Epithelial cell of esophagus (primary cell): ENCODE measurements around the gene RAD51C.
A peak's percentile ranks its signal among the peaks of the same experiment; 100 is the strongest.
"Not testable (repeated sequence)": the region's sequence is repeated elsewhere in the genome, so short reads cannot be mapped to it uniquely, and the experiment has no call there.

ENCODE experiments used
- DNase-seq: peaks from one replicate; pipeline ENCODE4 v3.0.0; 2010; ENCODE audit warnings: low read depth
- H3K4me3 ChIP-seq: 2 replicates; pipeline ENCODE4 v1.5.1; 2011; ENCODE audit warnings: mild to moderate bottlenecking, low read length, control low read depth
- TF ChIP-seq, protein P1 (sequence below): IDR thresholded peaks from 2 replicates; pipeline ENCODE4 v1.5.1; 2011; ENCODE audit warnings: low read depth, mild to moderate bottlenecking, low read length, control low read depth, inconsistent platforms; ENCODE audit not compliant: insufficient read depth; ENCODE audit errors: missing control alignments

The RAD51C gene

DNA sequence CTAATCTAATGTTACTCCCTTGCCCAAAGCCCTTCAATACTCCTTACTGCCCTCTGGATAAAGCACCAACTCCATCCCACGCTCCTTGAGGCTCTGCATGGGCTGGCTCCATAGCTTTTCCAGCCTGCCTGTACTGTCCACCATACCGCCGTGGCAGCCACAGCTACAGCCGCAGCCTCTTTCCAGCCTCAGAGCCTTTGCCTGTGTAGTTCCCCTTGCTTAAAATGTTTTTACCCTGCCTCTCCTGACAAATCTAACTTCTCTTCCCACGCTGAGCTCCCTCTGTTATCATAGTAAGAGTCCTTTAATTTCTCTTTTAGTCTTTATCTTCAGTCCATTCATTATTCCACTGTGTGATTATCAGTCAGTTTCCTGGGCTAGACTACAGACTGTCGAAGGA is 22.5 kb upstream of the RAD51C start:
- no peak overlapping the region for H3K4me3 ChIP-seq
- DNase-seq = no peak
- TF ChIP-seq, protein P1, sequence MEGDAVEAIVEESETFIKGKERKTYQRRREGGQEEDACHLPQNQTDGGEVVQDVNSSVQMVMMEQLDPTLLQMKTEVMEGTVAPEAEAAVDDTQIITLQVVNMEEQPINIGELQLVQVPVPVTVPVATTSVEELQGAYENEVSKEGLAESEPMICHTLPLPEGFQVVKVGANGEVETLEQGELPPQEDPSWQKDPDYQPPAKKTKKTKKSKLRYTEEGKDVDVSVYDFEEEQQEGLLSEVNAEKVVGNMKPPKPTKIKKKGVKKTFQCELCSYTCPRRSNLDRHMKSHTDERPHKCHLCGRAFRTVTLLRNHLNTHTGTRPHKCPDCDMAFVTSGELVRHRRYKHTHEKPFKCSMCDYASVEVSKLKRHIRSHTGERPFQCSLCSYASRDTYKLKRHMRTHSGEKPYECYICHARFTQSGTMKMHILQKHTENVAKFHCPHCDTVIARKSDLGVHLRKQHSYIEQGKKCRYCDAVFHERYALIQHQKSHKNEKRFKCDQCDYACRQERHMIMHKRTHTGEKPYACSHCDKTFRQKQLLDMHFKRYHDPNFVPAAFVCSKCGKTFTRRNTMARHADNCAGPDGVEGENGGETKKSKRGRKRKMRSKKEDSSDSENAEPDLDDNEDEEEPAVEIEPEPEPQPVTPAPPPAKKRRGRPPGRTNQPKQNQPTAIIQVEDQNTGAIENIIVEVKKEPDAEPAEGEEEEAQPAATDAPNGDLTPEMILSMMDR = no peak

DNA sequence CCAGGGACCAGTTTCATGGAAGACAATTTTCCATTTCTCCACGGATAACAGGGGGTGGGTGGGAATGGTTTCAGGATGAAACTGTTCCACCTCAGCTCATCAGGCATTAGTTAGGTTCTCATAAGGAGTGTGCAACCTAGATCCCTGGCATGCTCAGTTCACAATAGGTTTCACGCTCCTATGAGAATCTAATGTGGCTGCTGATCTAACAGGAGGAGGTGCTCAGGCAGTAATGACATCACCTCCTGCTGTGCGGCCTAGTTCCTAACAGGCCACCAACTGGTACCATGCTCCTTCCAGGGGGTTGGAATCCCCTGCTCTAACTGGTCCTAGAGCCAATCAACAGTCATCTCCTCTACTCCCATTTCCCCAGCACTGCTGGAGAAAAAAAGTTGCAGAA is 20.4 kb upstream of the RAD51C start:
- TF ChIP-seq, protein P1 = no peak
- H3K4me3 ChIP-seq = no peak overlapping the region
- no peak for DNase-seq

DNA sequence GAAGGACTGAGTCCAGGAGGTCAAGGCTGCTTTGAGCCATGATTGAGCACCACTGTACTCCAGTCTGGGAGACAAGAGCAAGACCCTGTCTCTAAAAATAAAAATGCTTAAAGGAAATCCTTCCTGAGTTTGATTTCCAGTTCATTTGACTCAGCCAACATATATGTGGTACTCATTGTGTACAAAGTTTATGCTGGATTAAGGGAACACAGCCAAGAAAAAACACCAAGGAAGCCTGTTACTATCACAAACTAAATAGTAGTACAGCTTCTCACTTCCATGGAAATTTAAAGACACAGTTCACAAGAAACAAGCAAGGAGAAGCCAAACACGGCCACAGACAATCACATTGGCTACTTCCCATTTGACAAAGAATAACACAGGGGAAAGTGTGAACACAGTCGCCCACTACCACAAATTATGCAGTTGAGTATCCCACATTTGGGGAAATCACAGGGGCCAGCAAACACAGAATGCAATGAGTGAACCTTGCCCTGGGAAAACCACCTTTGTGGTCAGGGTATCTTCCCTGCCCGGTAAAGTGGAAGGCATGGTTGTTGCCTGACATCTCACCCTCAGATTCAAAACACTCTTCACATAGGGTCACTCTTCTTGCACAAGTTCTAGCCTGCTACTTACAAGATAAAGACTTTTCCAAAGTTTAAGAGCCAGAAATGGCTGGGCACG is 15.1 kb upstream of the RAD51C start:
- H3K4me3 ChIP-seq = no peak overlapping the region
- TF ChIP-seq, protein P1 = no peak
- DNase-seq = peak; percentile 29

DNA sequence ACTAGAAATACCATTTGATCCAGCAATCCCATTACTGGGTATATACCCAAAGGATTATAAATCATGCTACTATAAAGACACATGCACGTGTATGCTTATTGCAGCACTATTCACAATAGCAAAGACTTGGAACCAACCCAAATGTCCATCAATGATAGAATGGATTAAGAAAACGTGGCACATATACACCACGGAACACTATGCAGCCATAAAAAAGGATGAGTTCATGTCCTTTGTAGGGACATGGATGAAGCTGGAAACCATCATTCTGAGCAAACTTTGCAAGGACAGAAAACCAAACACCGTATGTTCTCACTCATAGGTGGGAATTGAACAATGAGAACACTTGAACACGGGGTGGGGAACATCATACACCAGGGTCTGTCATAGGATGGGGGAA is 14.1 kb upstream of the RAD51C start:
- not testable (repeated sequence) for H3K4me3 ChIP-seq

DNA sequence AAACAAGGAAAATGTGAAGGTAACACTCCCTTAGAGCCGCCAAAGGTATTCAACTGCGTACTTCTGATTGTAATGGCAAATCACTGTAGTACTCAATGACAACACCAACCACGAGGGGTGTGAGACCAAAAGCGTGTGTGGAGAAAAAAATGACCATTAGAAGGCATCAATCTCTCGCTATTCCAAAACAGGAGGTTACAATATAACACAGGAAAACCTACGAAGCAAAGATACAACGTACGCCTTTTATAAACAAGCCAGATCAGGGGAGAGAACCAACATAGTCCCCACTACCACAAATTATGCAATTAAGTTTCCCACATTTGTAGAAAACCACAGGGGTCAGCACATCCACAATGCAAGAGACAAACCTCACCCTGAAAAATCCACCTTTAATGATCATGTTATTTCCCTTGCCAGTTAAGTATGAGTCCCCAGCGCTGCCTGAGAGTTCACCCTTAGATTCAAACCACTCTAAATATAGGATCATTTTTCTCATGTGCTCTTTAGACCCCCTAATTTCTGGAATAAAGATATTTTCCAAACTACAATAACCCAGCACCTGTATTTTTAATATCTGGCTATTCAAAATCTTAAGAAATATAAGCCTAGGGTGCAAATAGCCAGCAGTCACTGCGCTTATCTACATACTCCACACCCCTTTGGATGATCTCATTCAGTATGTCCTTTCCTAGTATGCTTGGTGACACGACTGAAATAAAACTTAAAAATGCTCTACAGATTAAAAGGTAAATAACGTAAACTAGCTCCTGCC is 13.0 kb upstream of the RAD51C start:
- peak; percentile 82 for DNase-seq
- H3K4me3 ChIP-seq = no peak overlapping the region
- TF ChIP-seq, protein P1 = no peak

More for the DNA sequence above, 14.1 kb upstream of the RAD51C start:
- DNase-seq = not testable (repeated sequence)

DNA sequence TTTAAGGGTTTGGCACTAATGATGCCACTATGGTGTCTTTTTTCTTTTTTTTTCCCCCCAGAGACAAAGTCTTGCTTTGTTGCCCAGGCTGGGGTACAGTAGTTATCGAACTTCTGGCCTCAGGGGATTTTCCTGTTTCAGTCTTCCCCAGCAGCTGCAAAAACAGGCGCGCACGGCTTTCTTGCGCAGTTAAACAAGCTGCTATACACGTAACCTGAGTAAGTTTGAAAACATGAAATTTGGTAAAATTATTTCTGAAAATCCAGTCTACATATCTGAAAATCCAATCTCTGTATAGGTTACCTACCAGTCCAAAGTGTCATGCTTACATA is 12.4 kb upstream of the RAD51C start:
- H3K4me3 ChIP-seq = no peak overlapping the region
- TF ChIP-seq, protein P1 = no peak

DNA sequence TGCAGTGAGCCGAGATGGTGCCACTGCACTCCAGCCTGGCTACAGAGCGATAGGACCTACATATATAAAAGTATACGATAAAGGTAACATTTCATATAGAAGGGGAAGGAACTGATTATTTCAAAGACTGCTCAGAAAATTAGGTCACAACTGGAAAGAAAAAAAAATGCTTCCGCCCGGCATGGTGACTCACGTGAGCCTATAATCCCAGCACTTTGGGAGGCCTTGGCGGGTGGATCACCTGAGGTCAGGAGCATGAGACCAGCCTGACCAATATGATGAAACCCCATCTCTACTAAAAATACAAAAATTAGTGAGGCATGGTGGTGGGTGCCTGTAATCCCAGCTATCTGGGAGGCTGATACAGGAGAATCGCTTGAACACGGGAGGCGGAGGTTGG is 8.4 kb upstream of the RAD51C start:
- TF ChIP-seq, protein P1 = no peak
- no peak overlapping the region for H3K4me3 ChIP-seq
- DNase-seq = no peak

More for the DNA sequence above, 12.4 kb upstream of the RAD51C start:
- DNase-seq = no peak

DNA sequence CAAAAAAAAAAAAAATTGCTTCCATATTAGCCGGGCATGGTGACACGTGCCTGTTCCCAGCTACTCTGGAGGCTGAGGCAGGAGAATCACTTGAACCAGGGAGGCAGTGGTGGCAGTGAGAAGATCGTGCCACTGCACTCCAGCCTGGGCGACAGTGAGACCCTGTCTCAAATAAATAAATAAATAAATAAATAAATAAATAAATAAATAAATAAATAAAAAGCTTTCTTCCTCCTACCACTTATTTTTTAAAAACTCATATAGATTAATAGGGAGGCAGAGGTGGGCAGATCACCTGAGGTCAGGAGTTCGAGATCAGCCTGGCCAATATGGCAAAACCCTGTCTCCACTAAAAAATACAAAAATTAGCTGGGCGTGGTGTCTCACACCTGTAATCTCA is 7.9 kb upstream of the RAD51C start:
- not testable (repeated sequence) for H3K4me3 ChIP-seq, DNase-seq
